ENCODE results near the gene RPS6KL1.

GRCh38 chr14:74927225-74927624, 4.2 kb upstream of the RPS6KL1 start:
- no peak for TF ChIP-seq EZH2phosphoT487 (IDR thresholded peaks at IDR 0.05; ENCODE audit: insufficient read depth, low read depth)
- no peak for TF ChIP-seq EZH2 (IDR thresholded peaks at IDR 0.05; ENCODE audit: insufficient read depth, poor library complexity, severe bottlenecking)
